ENCODE data around the gene SPEM2. TPM values are rescaled to one million over a fixed set of nuclear protein-coding genes. Genes with fewer than 3 reads are reported as not detected.

The SPEM2 gene
- total RNA-seq, 1 experiment from 2014 or later: not detected

GRCh38 chr17:7445619-7445968, 20.2 kb downstream of the SPEM2 start (continued):
- TF ChIP-seq REST (IDR thresholded peaks at IDR 0.05; ENCODE audit: low read depth) (no peak), SRF (IDR thresholded peaks at IDR 0.05; ENCODE audit: low read depth) (no peak), CEBPB (IDR thresholded peaks at IDR 0.05; ENCODE audit: low read depth) (no peak), RAD21 (IDR thresholded peaks at IDR 0.05; ENCODE audit: low read depth) (no peak), SP1 (IDR thresholded peaks at IDR 0.05; ENCODE audit: low read depth) (no peak), POLR2AphosphoS5 (IDR thresholded peaks at IDR 0.05; ENCODE audit: low read depth, low read length) (no peak; the same call in 1 of the 2 replicates), EGR1 (IDR thresholded peaks at IDR 0.05; ENCODE audit: low read depth) (no peak)

- POLR2A ChIA-PET: no interaction called here
- intact Hi-C loops (cut with micrococcal nuclease): no loop called here
- TF ChIP-seq SRF (IDR thresholded peaks at IDR 0.05; ENCODE audit: low read depth) (no peak), CBX3 (IDR thresholded peaks at IDR 0.05; ENCODE audit: low read depth) (no peak), ATF3 (IDR thresholded peaks at IDR 0.05) (no peak), REST (IDR thresholded peaks at IDR 0.05; ENCODE audit: low read depth) (no peak), JUND (IDR thresholded peaks at IDR 0.05) (no peak), FOSL1 (IDR thresholded peaks at IDR 0.05; ENCODE audit: low read depth) (no peak), POLR2AphosphoS5 (IDR thresholded peaks at IDR 0.05; ENCODE audit: low read depth, low read length) (no peak), ZFX (IDR thresholded peaks at IDR 0.05) (no peak), YY1 (IDR thresholded peaks at IDR 0.05; ENCODE audit: extremely low read depth, insufficient replicate concordance, low read depth, low read length) (no peak), POLR2A (IDR thresholded peaks at IDR 0.05; ENCODE audit: borderline replicate concordance, extremely low read depth, insufficient read depth, insufficient read length) (no peak), TCF7L2 (IDR thresholded peaks at IDR 0.05; ENCODE audit: borderline replicate concordance, extremely low read depth, insufficient read depth, insufficient read length) (no peak), EZH2 (IDR thresholded peaks at IDR 0.05) (no peak)
- TF ChIP-seq, protein P1, sequence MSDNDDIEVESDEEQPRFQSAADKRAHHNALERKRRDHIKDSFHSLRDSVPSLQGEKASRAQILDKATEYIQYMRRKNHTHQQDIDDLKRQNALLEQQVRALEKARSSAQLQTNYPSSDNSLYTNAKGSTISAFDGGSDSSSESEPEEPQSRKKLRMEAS (IDR thresholded peaks at IDR 0.05): no peak
- TF ChIP-seq, protein P2, sequence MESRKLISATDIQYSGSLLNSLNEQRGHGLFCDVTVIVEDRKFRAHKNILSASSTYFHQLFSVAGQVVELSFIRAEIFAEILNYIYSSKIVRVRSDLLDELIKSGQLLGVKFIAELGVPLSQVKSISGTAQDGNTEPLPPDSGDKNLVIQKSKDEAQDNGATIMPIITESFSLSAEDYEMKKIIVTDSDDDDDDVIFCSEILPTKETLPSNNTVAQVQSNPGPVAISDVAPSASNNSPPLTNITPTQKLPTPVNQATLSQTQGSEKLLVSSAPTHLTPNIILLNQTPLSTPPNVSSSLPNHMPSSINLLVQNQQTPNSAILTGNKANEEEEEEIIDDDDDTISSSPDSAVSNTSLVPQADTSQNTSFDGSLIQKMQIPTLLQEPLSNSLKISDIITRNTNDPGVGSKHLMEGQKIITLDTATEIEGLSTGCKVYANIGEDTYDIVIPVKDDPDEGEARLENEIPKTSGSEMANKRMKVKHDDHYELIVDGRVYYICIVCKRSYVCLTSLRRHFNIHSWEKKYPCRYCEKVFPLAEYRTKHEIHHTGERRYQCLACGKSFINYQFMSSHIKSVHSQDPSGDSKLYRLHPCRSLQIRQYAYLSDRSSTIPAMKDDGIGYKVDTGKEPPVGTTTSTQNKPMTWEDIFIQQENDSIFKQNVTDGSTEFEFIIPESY (IDR thresholded peaks at IDR 0.05; ENCODE audit: extremely low read depth, insufficient replicate concordance, low read length): no peak
Measured at GRCh38 chr17:7448461-7448860, 23.0 kb downstream of the SPEM2 start.

More at GRCh38 chr17:7448461-7448860, 23.0 kb downstream of the SPEM2 start:
- Histone ChIP-seq H3K4me1 (ENCODE audit: control insufficient read depth in 1 of 2, insufficient read depth in 2 of 2, low read length in 2 of 2) (peaks cover 24 to 36% of the 10 kb centered on the region in 2 experiments), H3K27ac (ENCODE audit: low read depth, low read length) (no peak overlapping the region), H4K20me1 (ENCODE audit: insufficient read depth) (no peaks in the 10 kb centered on the region), H3K9me3 (ENCODE audit: control insufficient read depth in 1 of 2, insufficient read depth in 1 of 2, low read depth in 1 of 2, low read length in 2 of 2) (no peaks in the 10 kb centered on the region), H3K9ac (ENCODE audit: low read length) (no peak overlapping the region), H2AFZ (ENCODE audit: low read depth, low read length, poor library complexity, severe bottlenecking) (no peak overlapping the region), H3K79me2 (ENCODE audit: insufficient read depth, low read length) (no peaks in the 10 kb centered on the region), H3K36me3 (ENCODE audit: control insufficient read depth in 1 of 2, insufficient read depth in 2 of 2, low read length in 2 of 2) (no peaks in the 10 kb centered on the region), H3K27me3 (ENCODE audit: insufficient read depth, low read length) (no peaks in the 10 kb centered on the region), H3K4me3 (replicated peaks in 1 of 2; ENCODE audit: low read depth in 1 of 2, low read length in 2 of 2) (no peak overlapping the region), H3K4me2 (ENCODE audit: low read length) (no peak overlapping the region), H3K9me2 (ENCODE audit: insufficient read depth) (no peaks in the 10 kb centered on the region)
- CTCF ChIA-PET: no interaction called here
- DNase-seq (ENCODE audit: low read depth, low spot score) (no peak), ATAC-seq (no peak)
- no TSS peak for BruUV-seq (replicated peaks)
- RAD21 ChIA-PET (ENCODE audit: low non-redundant PET in 1 of 2, low total read pairs in 2 of 2, uncharacterized antibody in 2 of 2, unreplicated experiment in 2 of 2): no interaction called here

All from HCT116 (cell line).